Naive thymus-derived CD8-positive, alpha-beta T cell (primary cell): ENCODE data around the gene NANOS1. TPM values are rescaled to one million over a fixed set of nuclear protein-coding genes. Genes with fewer than 3 reads are reported as not detected.

Source experiments
- ATAC-seq, 2 donors: fragments of 150-1000 bp; cut with Tn5 transposase in 1 of 2; sonication (Bioruptor Pico), chemical (Tn5 transposase) in 1 of 2; 1 replicate in 1 of 2; 2 replicates in 1 of 2; pipeline ENCODE4 v1.10.0; 2021; ENCODE audit warnings: mild to moderate bottlenecking in 2 of 2, moderate library complexity in 2 of 2
- POLR2A ChIA-PET: fragments of 350-600 bp; sonication (Branson Sonifier 250); formaldehyde crosslinking; loops from one replicate; lab custom pipeline; 2021; ENCODE audit warnings: antibody characterized with exemption; lab: Charles Lee
- DNase-seq, 10 donors: peaks; one replicate each; pipeline versions ENCODE4 v3.0.0 to v3.0.0-alpha.2; 2020 to 2022
- H3K27ac Mint-ChIP-seq, 10 donors: one replicate each; pipeline ENCODE4 v1.8.0; 2020 to 2022; ENCODE audit warnings: mild to moderate bottlenecking in 10 of 10, mixed read lengths in 10 of 10, moderate library complexity in 4 of 10, inconsistent platforms in 1 of 10
- H3K27me3 Mint-ChIP-seq, 5 donors: one replicate each; pipeline ENCODE4 v1.8.0; 2021 to 2022; ENCODE audit warnings: mixed read lengths in 5 of 5
- H3K36me3 Mint-ChIP-seq, 3 donors: one replicate each; pipeline ENCODE4 v1.8.0; 2020 to 2022; ENCODE audit warnings: mixed read lengths in 3 of 3, mild to moderate bottlenecking in 2 of 3, inconsistent platforms in 1 of 3
- H3K4me1 Mint-ChIP-seq, 4 donors: one replicate each; pipeline ENCODE4 v1.8.0; 2021 to 2022; ENCODE audit warnings: mixed read lengths in 4 of 4
- H3K4me3 Mint-ChIP-seq, 10 donors: one replicate each; pipeline ENCODE4 v1.8.0; 2020 to 2022; ENCODE audit warnings: mild to moderate bottlenecking in 10 of 10, mixed read lengths in 10 of 10, moderate library complexity in 6 of 10, inconsistent platforms in 1 of 10
- H3K9me3 Mint-ChIP-seq, 9 donors: one replicate each; pipeline ENCODE4 v1.8.0; 2020 to 2022; ENCODE audit warnings: mixed read lengths in 9 of 9, mild to moderate bottlenecking in 3 of 9, inconsistent platforms in 1 of 9, moderate library complexity in 1 of 9
- polyA plus RNA-seq, 3 donors: library from polyadenylated mRNA; unstranded; fragments of 300-500 nt; fragmentation: Illumina TruSeq; gene quantifications; one replicate each; pipeline ENCODE4 v1.2.3, GENCODE V29; 2021
- total RNA-seq, 8 experiments: library from RNA in 2 of 8; stranded (reverse) in 2 of 8; gene quantifications; one replicate each; pipeline ENCODE4 v1.2.3 and lab custom pipeline; 2021 to 2026

The NANOS1 gene
- total and polyA plus RNA-seq, 5 experiments from 2014 or later, result 0.05 to 0.60 (median 0.55) TPM; not detected in 2

- peaks cover 23 to 63% (median 52%) of the 10 kb centered on the region in 4 donors for H3K4me1 Mint-ChIP-seq
- peak overlapping the region; percentile 93 to 100 (median 96) for H3K4me3 Mint-ChIP-seq
- POLR2A ChIA-PET, result no interaction called here
- H3K36me3 Mint-ChIP-seq, result peaks cover 0 to 20% (median 0%) of the 10 kb centered on the region in 3 donors
- no peaks in the 10 kb centered on the region for H3K27me3 Mint-ChIP-seq
- ATAC-seq, result no peak
- DNase-seq, result no peak
- H3K27ac Mint-ChIP-seq, result peak overlapping the region; percentile 7 to 99 (median 96)
- H3K9me3 Mint-ChIP-seq, result no peaks in the 10 kb centered on the region
Observed at GRCh38 chr10:119078422-119079179, 49.1 kb downstream of the NANOS1 start.

- no peaks in the 10 kb centered on the region for H3K27me3 Mint-ChIP-seq
- peak; percentile 61 to 65 for ATAC-seq
- peak overlapping the region; percentile 94 to 99 (median 98) for H3K27ac Mint-ChIP-seq
- no peaks in the 10 kb centered on the region for H3K9me3 Mint-ChIP-seq
- peaks cover 23 to 63% (median 47%) of the 10 kb centered on the region in 4 donors for H3K4me1 Mint-ChIP-seq
- POLR2A ChIA-PET, result interaction anchor here (1.0 to 2.9 kb wide), 7 partner anchors 9 to 793 kb away, joined by 3 to 20 read pairs (median 5); partner anchors contain the start of genes DENND10, MCMBP and SFXN4
- H3K36me3 Mint-ChIP-seq, result peaks cover 0 to 14% (median 0%) of the 10 kb centered on the region in 3 donors
- peak in 7 of 10 donors; percentile 41 to 77 (median 54) for DNase-seq
- H3K4me3 Mint-ChIP-seq, result peak overlapping the region; percentile 93 to 100 (median 96)
Observed at GRCh38 chr10:119079599-119080520, 50.3 kb downstream of the NANOS1 start.

- DNase-seq, result peak; percentile 82 to 94 (median 92)
- POLR2A ChIA-PET, result interaction anchor here (1.0 to 2.9 kb wide), 7 partner anchors 10 to 792 kb away, joined by 3 to 20 read pairs (median 5); partner anchors contain the start of genes DENND10, MCMBP and SFXN4
- Mint-ChIP-seq H3K4me1 (peaks cover 26 to 61% (median 42%) of the 10 kb centered on the region in 4 donors), H3K36me3 (peaks cover 0 to 9% (median 0%) of the 10 kb centered on the region in 3 donors), H3K27me3 (no peaks in the 10 kb centered on the region), H3K27ac (peak within 1 kb of the TSS; percentile 94 to 99 (median 98)), H3K9me3 (no peaks in the 10 kb centered on the region), H3K4me3 (peak within 1 kb of the TSS; percentile 93 to 100 (median 96))
- peak; percentile 77 to 80 for ATAC-seq
Observed at GRCh38 chr10:119080521-119081259, 51.2 kb downstream of the NANOS1 start, which contains the start of gene EIF3A. Gene EIF3A (minus strand): TSS chr10:119080817. CDS start chr10:119080676, 141 bp downstream.

Other genes with a start within 250 kb of the NANOS1 start
- 10 to 100 TPM; 88.2 to 93.6 TPM for gene EIF3A, start 51.1 kb downstream of the NANOS1 start, total RNA-seq
- 10 to 100 TPM; 30.0 to 56.2 (median 45.0) TPM for gene EIF3A, start 51.1 kb downstream of the NANOS1 start, polyA plus RNA-seq
- gene DENND10, start 74.4 kb downstream of the NANOS1 start, total RNA-seq, result 10 to 100 TPM; 21.6 to 23.2 TPM
- 10 to 100 TPM; 18.3 to 20.4 (median 20.1) TPM for gene DENND10, start 74.4 kb downstream of the NANOS1 start, polyA plus RNA-seq
- 10 to 100 TPM; 18.9 to 20.4 TPM for gene SFXN4, start 136.0 kb downstream of the NANOS1 start, total RNA-seq
- 10 to 100 TPM; 18.3 to 31.3 (median 28.2) TPM for gene SFXN4, start 136.0 kb downstream of the NANOS1 start, polyA plus RNA-seq
- 10 to 100 TPM; 29.8 to 31.1 TPM for gene PRDX3, start 149.1 kb downstream of the NANOS1 start, total RNA-seq
- gene PRDX3, start 149.1 kb downstream of the NANOS1 start, polyA plus RNA-seq, result 10 to 100 TPM; 56.7 to 75.5 (median 67.7) TPM
- gene GRK5, start 177.9 kb downstream of the NANOS1 start, total RNA-seq, result 10 to 100 TPM; 22.6 to 23.2 TPM
- gene GRK5, start 177.9 kb downstream of the NANOS1 start, polyA plus RNA-seq, result 10 to 100 TPM in 2 of 3 donors, 1 to 10 TPM in 1; 4.4 to 11.0 (median 10.0) TPM